ENCODE results near the gene LSMEM2. TPM values are rescaled to one million over a fixed set of nuclear protein-coding genes. Genes with fewer than 3 reads are reported as not detected.

LSMEM2 gene
- total and polyA plus RNA-seq, 2 of the 8 experiments (the other 6 are each of a cell fraction or from before 2014, with no cell fraction given), result 0.58 to 0.68 TPM

- no peak overlapping the region for H2BK120ac ChIP-seq (replicated peaks; ENCODE audit: low read depth, low read length)
- no peak for FAIRE-seq
- no peak overlapping the region for H3K18ac ChIP-seq (ENCODE audit: extremely low read depth, low read length)
- no peak overlapping the region for H4K5ac ChIP-seq (ENCODE audit: insufficient read length, low read depth, low read length)
- H3K79me1 ChIP-seq (ENCODE audit: low read depth, low read length), result peaks cover 7% of the 10 kb centered on the region
- ChIA-PET CTCF (ENCODE audit: partially characterized antibody) (interaction anchor here (0.8 to 7.5 kb wide), 11 partner anchors 10 to 107 kb away, joined by 3 to 75 read pairs (median 5); partner anchors contain the start of genes HYAL1 and LSMEM2), POLR2A (ENCODE audit: partially characterized antibody) (interaction anchor here (0.8 to 4.3 kb wide), 4 partner anchors 15 to 302 kb away, joined by 3 to 29 read pairs (median 10); partner anchors contain the start of genes HYAL1, IFRD2 and RASSF1)
- H2BK15ac ChIP-seq (ENCODE audit: low read length), result no peak overlapping the region
- H2BK5ac ChIP-seq (ENCODE audit: low read depth, low read length), result no peak overlapping the region
- no peak overlapping the region for H3K27ac ChIP-seq (ENCODE audit: low read depth, low read length)
- H3K23me2 ChIP-seq (ENCODE audit: low read depth, low read length), result peaks cover 22% of the 10 kb centered on the region
- H4K91ac ChIP-seq (replicated peaks; ENCODE audit: insufficient read length, low read length), result no peak overlapping the region
- H3K23ac ChIP-seq (ENCODE audit: insufficient read length), result no peak overlapping the region
- no peak overlapping the region for H3K4me2 ChIP-seq (ENCODE audit: insufficient read depth in 1 of 2, low read depth in 2 of 2, low read length in 2 of 2)
- DNase-seq (ENCODE audit: low read depth in 1 of 2, low spot score in 2 of 2), result no peak
- H2BK20ac ChIP-seq (ENCODE audit: low read length), result no peak overlapping the region
- no peak overlapping the region for H3K56ac ChIP-seq (replicated peaks; ENCODE audit: insufficient read length, low read depth, low read length)
- no peak overlapping the region for H2AFZ ChIP-seq (ENCODE audit: low read length)
- H3K27me3 ChIP-seq (replicated peaks in 1 of 4; ENCODE audit: control insufficient read depth in 3 of 4, extremely low read depth in 1 of 4, insufficient read depth in 3 of 4, low read length in 3 of 4), result no peaks in the 10 kb centered on the region
- H3K4me3 ChIP-seq (ENCODE audit: extremely low read depth in 1 of 4, insufficient read depth in 2 of 4, low read depth in 3 of 4, low read length in 4 of 4), result no peak overlapping the region
- peaks cover 0 to 13% of the 10 kb centered on the region in 2 experiments; a peak in 2 of 4 replicates for H3K79me2 ChIP-seq (ENCODE audit: control insufficient read depth in 1 of 2, insufficient read depth in 2 of 2, low read length in 2 of 2)
- H3K9ac ChIP-seq (replicated peaks in 1 of 4; ENCODE audit: extremely low read depth in 1 of 4, low read depth in 3 of 4, low read length in 3 of 4), result no peak overlapping the region
- H3K14ac ChIP-seq (ENCODE audit: insufficient read length), result no peak overlapping the region
- H3K9me3 ChIP-seq (ENCODE audit: insufficient read depth in 2 of 2, low read depth in 1 of 2, low read length in 1 of 2), result no peaks in the 10 kb centered on the region
- no peak overlapping the region for H4K8ac ChIP-seq (ENCODE audit: extremely low read depth, insufficient read depth, low read length)
- H3K36me3 ChIP-seq (ENCODE audit: control insufficient read depth in 2 of 4, insufficient read depth in 4 of 4, low read length in 3 of 4), result peaks cover 8 to 18% (median 10%) of the 10 kb centered on the region in 4 experiments; a peak in 7 of 8 replicates
- WGBS, 2 experiments (ENCODE audit: extremely low coverage in 1 of 2, insufficient coverage in 1 of 2, insufficient read length in 1 of 2, insufficient replicate concordance in 2 of 2, low coverage in 1 of 2, low lambda C conversion rate in 2 of 2, missing lambda C conversion rate in 1 of 2), result 92% methylated on average over 11 of the region's 11 CpGs; no CpG with 5 or more reads in 1 of the 2 experiments
- H2BK12ac ChIP-seq (ENCODE audit: low read depth, low read length), result no peak overlapping the region
- peaks cover under 1 to 6% of the 10 kb centered on the region in 2 experiments for H4K20me1 ChIP-seq (replicated peaks in 1 of 2; ENCODE audit: control insufficient read depth in 1 of 2, insufficient read depth in 2 of 2, low read length in 2 of 2)
- no peak overlapping the region for H3K4ac ChIP-seq (replicated peaks; ENCODE audit: insufficient read length, low read depth, low read length)
- H2AK5ac ChIP-seq (ENCODE audit: low read depth, low read length), result no peak overlapping the region
- peaks cover 0 to 29% (median 14%) of the 10 kb centered on the region in 4 experiments; a peak in 6 of 7 replicates for H3K4me1 ChIP-seq (replicated peaks in 1 of 4; ENCODE audit: control insufficient read depth in 3 of 4, insufficient read depth in 4 of 4, low read length in 3 of 4)
- TF ChIP-seq TAF7 (optimal IDR thresholded peaks at IDR 0.05; ENCODE audit: borderline replicate concordance, low read depth, low read length) (no peak), NANOG (IDR thresholded peaks at IDR 0.05; ENCODE audit: insufficient read depth, low read depth, low read length, poor library complexity, severe bottlenecking) (no peak), EP300 (IDR thresholded peaks at IDR 0.05; ENCODE audit: borderline replicate concordance in 1 of 2, low read depth in 2 of 2, low read length in 2 of 2) (no peak), RFX5 (IDR thresholded peaks at IDR 0.05; ENCODE audit: borderline replicate concordance, low read depth, low read length) (no peak)
- TF ChIP-seq, protein P1, sequence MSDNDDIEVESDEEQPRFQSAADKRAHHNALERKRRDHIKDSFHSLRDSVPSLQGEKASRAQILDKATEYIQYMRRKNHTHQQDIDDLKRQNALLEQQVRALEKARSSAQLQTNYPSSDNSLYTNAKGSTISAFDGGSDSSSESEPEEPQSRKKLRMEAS (IDR thresholded peaks at IDR 0.05), result no peak
These were observed 46.8 kb downstream of the LSMEM2 start for GRCh38 chr3:50325497-50326181.
